CD4-positive, CD25-positive, alpha-beta regulatory T cell (primary cell): Measurements from ENCODE around the gene SAC3D1. TPM values are rescaled to one million over a fixed set of nuclear protein-coding genes. Genes with fewer than 3 reads are reported as not detected.

Experiments
- ATAC-seq, 2 donors: fragments of 150-1000 bp; cut with Tn5 transposase; one replicate each; pipeline ENCODE4 v1.10.0; 2021; ENCODE audit warnings: low read depth in 2 of 2, moderate number of reproducible peaks in 2 of 2, moderate library complexity in 1 of 2
- DNase-seq, 3 donors: peaks; one replicate each; pipeline versions ENCODE4 v3.0.0 to v3.0.0-alpha.2; 2012 to 2022; ENCODE audit warnings: mixed read lengths in 1 of 3
- H3K27ac ChIP-seq: one replicate; pipeline ENCODE4 v1.7.0; 2013; ENCODE audit warnings: mild to moderate bottlenecking, low read length; ENCODE audit not compliant: insufficient read depth, poor library complexity, severe bottlenecking
- H3K27me3 ChIP-seq: one replicate; pipeline ENCODE4 v1.7.0; 2013; ENCODE audit warnings: low read length; ENCODE audit not compliant: control insufficient read depth, insufficient read depth
- H3K36me3 ChIP-seq: one replicate; pipeline ENCODE4 v1.7.0; 2013; ENCODE audit warnings: mild to moderate bottlenecking, low read length, moderate library complexity; ENCODE audit not compliant: control insufficient read depth, insufficient read depth
- H3K4me1 ChIP-seq: 2 replicates; pipeline ENCODE4 v1.7.0; 2013; ENCODE audit warnings: mild to moderate bottlenecking, low read length; ENCODE audit not compliant: insufficient read depth, control insufficient read depth, poor library complexity, severe bottlenecking
- H3K4me3 ChIP-seq: one replicate; pipeline ENCODE4 v1.7.0; 2013; ENCODE audit warnings: low read depth, mild to moderate bottlenecking, low read length, moderate library complexity
- H3K9me3 ChIP-seq, 2 experiments: 1 replicate in 1 of 2; 2 replicates in 1 of 2; pipeline ENCODE4 v1.7.0; 2013; ENCODE audit warnings: low read length in 2 of 2, mild to moderate bottlenecking in 1 of 2, moderate library complexity in 1 of 2; ENCODE audit not compliant: control insufficient read depth in 2 of 2
- H3K27ac Mint-ChIP-seq, 3 donors: one replicate each; pipeline ENCODE4 v1.8.0; 2020 to 2022; ENCODE audit warnings: mild to moderate bottlenecking in 3 of 3, mixed read lengths in 3 of 3, moderate library complexity in 2 of 3
- H3K27me3 Mint-ChIP-seq: one replicate; pipeline ENCODE4 v1.8.0; 2022; ENCODE audit warnings: mild to moderate bottlenecking, mixed read lengths
- H3K36me3 Mint-ChIP-seq: one replicate; pipeline ENCODE4 v1.8.0; 2020; ENCODE audit warnings: mixed read lengths
- H3K4me1 Mint-ChIP-seq, 4 donors: one replicate each; pipeline ENCODE4 v1.8.0; 2020 to 2022; ENCODE audit warnings: mixed read lengths in 4 of 4, mild to moderate bottlenecking in 1 of 4
- H3K4me3 Mint-ChIP-seq, 4 donors: one replicate each; pipeline ENCODE4 v1.8.0; 2020 to 2022; ENCODE audit warnings: mild to moderate bottlenecking in 4 of 4, mixed read lengths in 4 of 4, moderate library complexity in 3 of 4
- H3K9me3 Mint-ChIP-seq, 7 donors: one replicate each; pipeline ENCODE4 v1.8.0; 2020 to 2022; ENCODE audit warnings: mixed read lengths in 7 of 7, mild to moderate bottlenecking in 3 of 7, moderate library complexity in 2 of 7
- polyA plus RNA-seq, 4 donors: library from polyadenylated mRNA; unstranded; fragments of 300-500 nt; fragmentation: Illumina TruSeq; gene quantifications; one replicate each; pipeline ENCODE4 v1.2.3, GENCODE V29; 2021
- total RNA-seq: library from RNA; stranded (reverse); gene quantifications from one replicate; pipeline ENCODE4 v1.2.3, GENCODE V29; 2022

Gene SAC3D1
- total and polyA plus RNA-seq, 5 donors from 2014 or later, result 4.2 to 15.3 (median 12.8) TPM

- no peaks in the 10 kb centered on the region for H3K9me3 Mint-ChIP-seq
- Histone ChIP-seq H3K4me3 (peak within 1 kb of the TSS; percentile 84), H3K27ac (peak within 1 kb of the TSS; percentile 73), H3K36me3 (peaks cover 8% of the 10 kb centered on the region), H3K4me1 (peaks cover 13% of the 10 kb centered on the region), H3K27me3 (no peaks in the 10 kb centered on the region), H3K9me3 (no peaks in the 10 kb centered on the region)
- peak; percentile 88 to 98 (median 95) for DNase-seq
- peak within 1 kb of the TSS; percentile 80 to 91 (median 81) for H3K27ac Mint-ChIP-seq
- H3K27me3 Mint-ChIP-seq, result peaks cover 5% of the 10 kb centered on the region
- ATAC-seq, result peak; percentile 90 to 93
- H3K4me1 Mint-ChIP-seq, result peaks cover 8 to 26% (median 21%) of the 10 kb centered on the region in 4 donors
- H3K36me3 Mint-ChIP-seq, result no peaks in the 10 kb centered on the region
- H3K4me3 Mint-ChIP-seq, result peak within 1 kb of the TSS; percentile 84 to 98 (median 86)
Observed at GRCh38 chr11:65027213-65028067, 13.6 kb upstream of the SAC3D1 start, which contains the start of gene SNX15. SNX15 (plus strand) TSS chr11:65027439; CDS start chr11:65027538, 99 bp downstream.

GRCh38 chr11:65032216-65032615 lies 8.8 kb upstream of the SAC3D1 start:
- no peaks in the 10 kb centered on the region for H3K27me3 ChIP-seq

DNA sequence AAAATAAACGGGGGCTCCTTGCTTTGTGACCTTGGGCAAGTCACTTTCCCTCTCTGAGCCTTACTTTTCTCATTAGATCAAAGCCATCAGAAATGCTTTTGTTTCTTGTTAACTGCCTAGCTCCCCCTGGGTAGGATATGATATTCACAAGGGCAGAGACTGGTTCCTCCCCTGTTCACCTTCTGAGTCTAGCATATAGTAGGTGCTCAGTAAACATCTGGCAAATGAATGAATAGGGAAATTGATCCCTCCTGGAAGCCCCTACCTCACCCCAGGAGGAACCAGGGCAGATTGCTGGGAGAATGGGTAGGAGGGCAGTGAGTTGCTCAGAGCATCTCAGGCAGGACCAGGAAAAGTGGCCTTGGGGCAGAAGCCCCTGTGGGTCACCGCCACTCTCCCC lies 6.6 kb upstream of the SAC3D1 start:
- Histone ChIP-seq H3K27ac (no peak overlapping the region), H3K9me3 (no peaks in the 10 kb centered on the region), H3K4me3 (no peak overlapping the region), H3K4me1 (no peaks in the 10 kb centered on the region), H3K27me3 (no peaks in the 10 kb centered on the region), H3K36me3 (peaks cover 40% of the 10 kb centered on the region)
- ATAC-seq (no peak), DNase-seq (no peak)
- Mint-ChIP-seq H3K4me1 (peaks cover 0 to 7% (median 2%) of the 10 kb centered on the region in 4 donors), H3K27me3 (no peaks in the 10 kb centered on the region), H3K36me3 (peaks cover 3% of the 10 kb centered on the region), H3K4me3 (no peak overlapping the region), H3K27ac (no peak overlapping the region), H3K9me3 (no peaks in the 10 kb centered on the region)

More at GRCh38 chr11:65032216-65032615, 8.8 kb upstream of the SAC3D1 start:
- ATAC-seq (no peak), DNase-seq (no peak)
- Histone ChIP-seq H3K4me3 (no peak overlapping the region), H3K9me3 (no peaks in the 10 kb centered on the region), H3K4me1 (peaks cover 12% of the 10 kb centered on the region), H3K27ac (no peak overlapping the region), H3K36me3 (peaks cover 35% of the 10 kb centered on the region)
- no peak overlapping the region for H3K27ac Mint-ChIP-seq
- H3K9me3 Mint-ChIP-seq, result no peaks in the 10 kb centered on the region
- H3K36me3 Mint-ChIP-seq, result peaks cover 3% of the 10 kb centered on the region
- H3K4me1 Mint-ChIP-seq, result peaks cover 4 to 21% (median 16%) of the 10 kb centered on the region in 4 donors
- H3K27me3 Mint-ChIP-seq, result peaks cover 4% of the 10 kb centered on the region
- no peak overlapping the region for H3K4me3 Mint-ChIP-seq

- peaks cover 40% of the 10 kb centered on the region for H3K36me3 ChIP-seq
- Mint-ChIP-seq H3K27ac (no peak overlapping the region), H3K9me3 (no peaks in the 10 kb centered on the region), H3K4me1 (peaks cover 0 to 11% (median 6%) of the 10 kb centered on the region in 4 donors), H3K27me3 (no peaks in the 10 kb centered on the region), H3K36me3 (peaks cover 3% of the 10 kb centered on the region), H3K4me3 (no peak overlapping the region)
- no peak for DNase-seq
- ATAC-seq, result no peak
- H3K4me3 ChIP-seq, result no peak overlapping the region
- H3K27ac ChIP-seq, result no peak overlapping the region
- H3K4me1 ChIP-seq, result peaks cover 5% of the 10 kb centered on the region
- no peaks in the 10 kb centered on the region for H3K9me3 ChIP-seq
- no peaks in the 10 kb centered on the region for H3K27me3 ChIP-seq
Observed at GRCh38 chr11:65035579-65035978, 5.4 kb upstream of the SAC3D1 start.

DNA sequence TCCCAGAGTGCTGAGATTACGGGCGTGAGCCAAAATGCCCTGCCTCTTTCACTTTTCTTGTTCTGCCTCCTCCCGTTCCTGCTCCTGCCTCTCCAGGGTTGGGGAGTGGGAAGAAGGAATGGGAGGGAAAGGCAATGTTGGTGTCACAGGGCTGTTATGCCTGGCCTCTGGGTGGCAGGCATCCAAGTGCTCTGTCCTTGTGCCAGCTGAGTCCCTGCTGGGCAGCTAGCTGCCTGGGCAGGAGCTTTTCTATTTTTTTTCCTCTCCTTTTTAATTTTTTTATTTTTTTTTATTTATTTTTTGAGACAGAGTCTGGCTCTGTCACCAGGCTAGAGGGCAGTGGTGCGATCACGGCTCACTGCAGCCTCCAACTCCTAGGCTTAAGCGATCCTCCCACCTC lies 4.1 kb upstream of the SAC3D1 start:
- Histone ChIP-seq H3K27ac (no peak overlapping the region), H3K27me3 (no peaks in the 10 kb centered on the region), H3K4me3 (no peak overlapping the region), H3K4me1 (peaks cover 13% of the 10 kb centered on the region), H3K36me3 (peaks cover 38% of the 10 kb centered on the region), H3K9me3 (no peaks in the 10 kb centered on the region)
- no peak for DNase-seq
- H3K27ac Mint-ChIP-seq, result no peak overlapping the region
- no peak for ATAC-seq
- H3K4me1 Mint-ChIP-seq, result peaks cover 0 to 15% (median 8%) of the 10 kb centered on the region in 4 donors
- peaks cover 3% of the 10 kb centered on the region for H3K36me3 Mint-ChIP-seq
- H3K9me3 Mint-ChIP-seq, result no peaks in the 10 kb centered on the region
- H3K4me3 Mint-ChIP-seq, result no peak overlapping the region
- no peaks in the 10 kb centered on the region for H3K27me3 Mint-ChIP-seq

- H3K4me1 Mint-ChIP-seq, result peaks cover 0 to 30% (median 10%) of the 10 kb centered on the region in 4 donors
- peak overlapping the region; percentile 94 to 97 (median 96) for H3K4me3 Mint-ChIP-seq
- Histone ChIP-seq H3K4me3 (peak overlapping the region; percentile 66), H3K9me3 (no peaks in the 10 kb centered on the region), H3K27ac (peak overlapping the region; percentile 80), H3K4me1 (peaks cover 22% of the 10 kb centered on the region), H3K27me3 (no peaks in the 10 kb centered on the region), H3K36me3 (peaks cover 24% of the 10 kb centered on the region)
- ATAC-seq, result no peak
- no peaks in the 10 kb centered on the region for H3K27me3 Mint-ChIP-seq
- peak overlapping the region; percentile 50 to 86 (median 85) for H3K27ac Mint-ChIP-seq
- peaks cover 5% of the 10 kb centered on the region for H3K36me3 Mint-ChIP-seq
- DNase-seq, result no peak
- H3K9me3 Mint-ChIP-seq, result no peaks in the 10 kb centered on the region
Observed at GRCh38 chr11:65040520-65040846, 527 bp upstream of the SAC3D1 start.

DNA sequence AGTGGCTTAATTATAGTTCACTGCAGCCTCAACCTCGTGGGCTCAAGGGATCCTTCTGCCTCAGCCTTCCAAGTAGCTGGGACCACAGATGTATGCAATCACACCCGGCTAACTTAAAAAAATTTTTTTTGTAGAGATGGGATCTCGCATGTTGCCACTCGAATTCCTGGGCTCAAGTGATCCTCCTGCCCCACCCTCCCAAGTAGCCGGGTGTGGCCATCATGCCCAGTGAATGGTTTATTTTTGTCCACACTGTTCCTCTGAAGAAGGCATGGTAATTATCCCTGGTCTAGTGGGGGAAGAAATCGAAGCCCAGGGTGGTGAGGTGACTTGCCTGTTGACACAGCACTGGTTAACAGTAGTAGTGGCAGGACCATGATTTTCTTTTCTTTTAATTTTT lies 1.9 kb downstream of the SAC3D1 start:
- Mint-ChIP-seq H3K9me3 (no peaks in the 10 kb centered on the region), H3K27ac (peak overlapping the region in 1 of 3 donors; percentile 42), H3K4me3 (peak overlapping the region; percentile 44 to 89 (median 88)), H3K27me3 (no peaks in the 10 kb centered on the region), H3K36me3 (peaks cover 5% of the 10 kb centered on the region), H3K4me1 (peaks cover 0 to 45% (median 20%) of the 10 kb centered on the region in 4 donors)
- DNase-seq (no peak), ATAC-seq (no peak)
- Histone ChIP-seq H3K4me3 (no peak overlapping the region), H3K27ac (no peak overlapping the region), H3K9me3 (no peaks in the 10 kb centered on the region), H3K36me3 (peaks cover 10% of the 10 kb centered on the region), H3K4me1 (peaks cover 39% of the 10 kb centered on the region), H3K27me3 (no peaks in the 10 kb centered on the region)
